Embryonic facial prominence (tissue), 1 donor: ENCODE results near the gene WNT4.

Source experiments
- DNase-seq: peaks from one replicate; pipeline ENCODE4 v3.0.0-alpha.2; 2016; ENCODE audit errors: extremely low spot score

The WNT4 gene

DNA sequence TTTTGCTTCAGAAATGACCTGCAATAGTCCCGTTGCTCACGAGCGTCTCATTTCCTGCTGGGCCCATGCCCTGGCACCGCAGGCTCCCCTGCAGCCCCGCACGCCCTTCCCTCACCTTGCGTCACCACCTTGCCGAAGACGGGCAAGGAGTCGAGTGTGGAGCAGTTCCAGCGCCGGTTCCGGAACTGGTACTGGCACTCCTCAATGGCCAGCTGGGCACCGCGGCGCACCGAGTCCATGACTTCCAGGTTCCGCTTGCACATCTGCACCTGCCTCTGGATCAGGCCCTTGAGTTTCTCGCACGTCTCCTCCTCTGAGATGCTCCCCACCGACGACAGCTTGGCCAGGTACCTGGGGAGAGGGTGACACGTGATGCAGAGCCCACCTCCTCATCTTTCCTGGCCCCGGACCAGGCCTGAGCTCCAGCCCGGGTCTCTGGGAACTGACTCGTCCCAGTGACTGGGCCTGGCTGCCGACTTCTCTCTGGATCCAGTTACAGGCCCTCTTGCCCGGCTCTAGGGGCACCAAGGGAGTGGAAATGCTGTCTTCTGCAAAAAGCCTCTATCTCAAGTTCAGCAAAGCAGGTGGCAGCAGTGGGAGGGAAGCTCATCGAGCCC is 13.3 kb downstream of the WNT4 start:
- DNase-seq = no peak

DNA sequence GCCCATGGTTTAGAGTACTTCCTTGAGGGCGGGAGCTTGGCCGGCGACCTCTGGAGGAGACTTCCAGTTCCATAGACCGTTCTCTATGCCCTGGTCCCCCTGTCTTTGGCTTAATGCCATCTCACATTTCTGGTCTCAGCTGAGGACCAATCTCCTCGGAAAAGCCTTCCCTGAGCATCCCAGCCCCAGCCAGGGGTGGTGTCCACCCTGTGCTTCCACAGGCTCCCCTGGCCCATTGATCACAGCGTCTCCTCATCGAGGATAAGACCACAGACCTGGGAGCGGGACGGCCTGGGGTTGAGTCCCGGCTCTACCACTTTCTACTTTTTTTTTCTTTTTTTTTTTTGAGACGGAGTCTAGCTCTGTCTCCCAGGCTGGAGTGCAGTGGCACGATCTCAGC is 14.5 kb downstream of the WNT4 start:
- no peak for DNase-seq

DNA sequence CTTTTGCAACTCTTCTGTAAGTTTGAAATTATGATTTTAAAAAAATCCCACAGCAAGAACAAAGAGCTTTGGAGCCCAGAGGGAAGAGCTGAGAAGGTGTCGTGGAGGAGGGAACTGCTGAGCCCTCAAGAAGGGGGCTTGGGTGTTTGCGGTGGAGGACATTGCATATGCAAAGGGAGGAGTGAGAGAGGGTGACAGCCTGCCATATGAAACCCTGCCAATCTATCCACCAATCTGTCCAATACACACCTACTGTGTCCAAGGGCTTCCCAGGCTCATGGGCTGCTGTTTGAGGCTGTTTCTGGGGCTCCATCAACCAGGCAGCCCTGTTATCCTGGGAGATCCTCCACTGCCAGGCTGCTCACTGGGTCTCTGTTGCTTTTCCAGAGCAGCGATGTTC is 15.2 kb downstream of the WNT4 start:
- DNase-seq = no peak

DNA sequence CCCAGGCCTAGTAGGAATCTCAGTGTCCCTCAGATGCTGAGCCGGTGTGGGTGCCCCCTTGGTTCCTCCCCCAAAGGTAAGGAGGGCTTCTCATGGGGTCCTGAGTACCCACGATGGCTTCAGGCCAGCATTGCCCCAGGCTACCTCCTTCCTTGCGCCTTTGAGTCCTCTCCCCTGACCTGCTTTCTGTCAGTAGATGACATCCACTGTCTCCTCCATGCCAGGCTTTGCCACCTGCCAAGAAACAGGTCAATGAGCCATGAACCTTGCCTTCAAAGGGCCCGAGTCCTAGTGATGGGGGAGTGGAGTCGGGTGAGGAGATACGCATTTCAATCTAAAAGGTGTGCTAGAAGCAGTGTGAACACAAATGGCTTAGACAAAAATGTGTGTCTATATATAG is 15.6 kb downstream of the WNT4 start:
- DNase-seq = no peak

DNA sequence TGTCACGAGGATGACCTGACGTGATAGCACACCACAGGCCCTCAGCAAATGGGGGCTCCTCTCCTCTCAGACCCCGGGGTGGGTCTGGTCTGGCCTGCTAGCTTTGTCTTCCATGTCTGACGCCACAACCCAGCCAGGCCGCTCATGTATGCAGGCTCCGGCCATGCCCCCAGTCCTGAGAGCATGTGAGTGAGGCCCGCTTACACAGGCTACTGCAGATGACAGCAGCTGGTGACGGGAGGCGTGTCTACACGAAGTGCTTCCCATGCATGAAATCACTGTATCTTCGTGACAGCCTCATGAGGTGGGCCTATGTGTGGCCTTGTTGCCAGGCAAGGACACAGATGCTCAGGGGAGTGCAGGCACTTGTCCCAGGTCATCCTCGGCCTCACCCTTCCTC is 16.4 kb downstream of the WNT4 start:
- no peak for DNase-seq

DNA sequence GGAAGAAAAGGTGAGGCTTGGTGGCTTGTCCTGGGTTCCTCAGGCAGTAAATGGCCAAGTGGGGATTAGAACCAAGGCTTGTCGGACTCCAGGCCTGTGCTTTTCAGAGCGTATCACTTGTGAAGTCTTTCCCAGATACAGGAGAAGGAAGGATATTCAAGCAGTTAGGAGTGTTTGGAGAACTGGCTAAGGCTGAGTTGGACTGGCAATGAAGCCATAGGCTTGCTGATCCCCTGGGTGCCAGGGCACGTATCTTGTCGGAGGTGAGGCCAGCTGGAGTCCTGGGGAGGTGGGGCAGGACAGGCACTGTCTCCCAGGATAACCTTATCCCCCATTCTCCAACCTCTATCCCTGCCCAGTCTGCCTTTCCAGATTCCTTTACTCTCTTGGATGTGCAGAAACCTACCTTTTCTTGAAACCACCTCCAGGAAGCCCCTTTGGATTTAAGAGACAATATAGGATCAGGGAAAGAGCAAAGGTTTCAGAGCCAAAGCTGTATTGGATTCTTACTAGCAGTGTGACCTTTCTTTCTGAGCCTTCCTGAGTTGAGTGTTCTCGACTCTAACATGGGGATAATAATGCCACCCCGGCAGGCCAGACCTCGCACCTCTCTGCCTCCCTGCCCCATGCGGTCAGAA is 18.2 kb downstream of the WNT4 start:
- DNase-seq = no peak

DNA sequence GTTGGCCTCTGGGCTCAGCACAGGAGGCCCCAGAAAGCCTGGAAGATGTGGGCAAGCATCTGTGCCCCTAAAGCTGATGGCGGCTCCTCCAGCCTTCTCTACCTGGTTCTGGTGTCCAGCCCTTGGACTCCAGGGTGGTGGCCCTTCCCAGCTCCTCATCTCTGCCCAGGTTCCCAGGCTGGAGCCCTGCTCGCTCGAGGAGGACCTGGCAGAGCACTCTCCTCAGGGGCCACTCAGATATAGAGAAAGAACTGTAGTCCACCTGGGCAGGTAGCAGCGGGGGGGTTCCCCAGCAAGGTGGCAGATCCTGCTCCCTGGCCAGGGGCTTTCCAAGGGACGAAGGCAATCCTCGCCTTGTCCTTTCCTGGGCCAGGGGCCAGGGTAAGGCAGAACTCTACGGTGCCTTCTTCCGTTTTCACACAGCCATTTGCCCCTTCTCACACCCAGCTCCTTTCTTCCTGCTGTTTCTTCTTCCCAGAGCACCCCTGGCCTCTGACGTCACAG is 18.9 kb downstream of the WNT4 start:
- no peak for DNase-seq

DNA sequence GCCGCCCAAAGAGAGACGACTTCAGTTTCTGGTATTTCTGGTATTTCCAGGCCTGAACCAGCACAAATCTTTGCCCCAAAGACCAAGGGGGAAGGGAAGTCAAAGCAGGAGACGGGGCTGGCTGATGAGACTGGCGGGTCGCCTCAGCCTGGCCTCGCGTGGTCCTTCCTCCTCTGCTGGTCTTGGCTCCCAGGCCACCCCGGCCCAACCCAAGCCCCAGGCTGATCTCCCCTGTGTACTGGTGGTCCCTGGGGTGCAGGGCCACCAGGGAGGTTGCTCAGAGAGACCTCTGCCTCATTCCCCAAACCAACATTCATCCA is 19.9 kb downstream of the WNT4 start:
- DNase-seq = no peak

DNA sequence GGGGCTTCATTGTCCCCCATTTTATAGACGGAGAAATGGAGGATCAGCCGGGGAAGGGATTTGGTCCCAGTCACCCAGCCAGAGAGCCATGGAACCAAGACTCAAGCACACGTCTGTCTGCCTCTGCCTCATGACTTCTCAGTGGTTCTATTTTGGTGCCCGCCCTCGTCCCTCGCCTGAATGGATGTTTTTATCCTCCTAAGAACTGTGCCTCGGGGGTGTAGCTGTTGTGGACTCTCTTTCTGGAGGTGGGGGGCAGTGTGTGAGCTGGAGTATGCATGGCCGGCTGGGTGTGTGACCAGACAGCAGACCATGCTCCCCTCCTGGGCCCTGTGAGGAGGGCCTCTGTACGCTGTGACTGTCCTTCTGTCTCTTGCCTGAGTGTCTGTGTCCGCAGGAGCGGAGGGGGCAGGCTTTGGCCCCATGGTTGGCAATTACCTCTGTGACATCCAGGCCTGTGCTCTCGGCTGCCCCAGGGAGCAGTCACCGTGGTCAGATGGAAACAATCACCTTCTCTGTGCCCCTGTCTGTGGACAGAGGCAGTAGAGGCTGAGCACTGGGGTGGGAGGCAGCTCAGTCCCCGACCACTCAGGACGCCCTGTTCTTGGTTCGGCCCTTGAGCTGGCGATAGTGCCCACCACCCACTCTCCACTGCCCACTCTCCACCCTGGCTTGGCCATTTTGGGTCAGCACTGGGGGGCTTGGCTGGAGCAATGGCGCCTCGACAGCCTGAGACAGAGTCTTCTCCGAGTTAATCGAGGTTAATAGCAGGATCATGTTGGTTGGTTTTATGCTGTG is 20.4 kb downstream of the WNT4 start:
- no peak for DNase-seq

DNA sequence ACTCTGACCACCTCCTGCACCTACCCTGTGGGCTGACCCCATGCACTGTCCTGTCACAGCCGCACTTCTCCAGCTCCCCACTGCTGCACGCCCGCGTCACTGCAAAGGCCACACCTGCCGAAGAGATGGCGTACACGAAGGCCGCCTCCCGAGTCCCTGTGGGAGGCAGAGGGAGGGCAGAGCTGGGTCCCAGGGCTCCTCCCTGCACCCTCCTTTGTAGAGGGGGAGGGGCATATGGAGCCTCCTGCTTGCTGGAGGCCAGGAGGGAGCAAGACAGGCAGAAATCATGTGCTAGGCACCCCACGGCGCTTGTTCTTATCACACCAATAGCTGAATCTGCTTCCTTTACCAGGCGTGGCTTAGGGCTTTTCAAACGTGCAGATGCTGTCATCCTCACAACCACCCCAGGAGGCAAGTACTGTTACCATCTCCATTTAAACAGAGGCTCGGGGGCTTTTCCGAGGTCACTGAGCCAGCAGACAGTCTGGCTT is 21.4 kb downstream of the WNT4 start:
- DNase-seq = no peak

DNA sequence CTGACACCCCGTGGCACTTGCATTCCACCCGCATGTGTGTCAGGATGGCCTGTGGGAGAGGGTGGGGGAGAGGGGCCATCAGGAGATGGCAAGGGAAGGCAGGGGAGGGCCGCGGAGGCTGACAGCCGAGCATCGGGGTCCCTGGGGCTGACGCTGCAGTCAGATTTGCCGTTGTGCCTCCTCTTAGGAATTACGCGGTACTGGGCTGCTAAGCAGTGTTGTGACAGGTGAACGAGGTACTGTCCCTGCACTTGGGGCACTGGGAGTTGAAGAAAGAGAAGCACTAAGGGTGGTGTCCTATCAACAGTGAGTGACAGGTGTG is 22.5 kb downstream of the WNT4 start:
- no peak for DNase-seq

DNA sequence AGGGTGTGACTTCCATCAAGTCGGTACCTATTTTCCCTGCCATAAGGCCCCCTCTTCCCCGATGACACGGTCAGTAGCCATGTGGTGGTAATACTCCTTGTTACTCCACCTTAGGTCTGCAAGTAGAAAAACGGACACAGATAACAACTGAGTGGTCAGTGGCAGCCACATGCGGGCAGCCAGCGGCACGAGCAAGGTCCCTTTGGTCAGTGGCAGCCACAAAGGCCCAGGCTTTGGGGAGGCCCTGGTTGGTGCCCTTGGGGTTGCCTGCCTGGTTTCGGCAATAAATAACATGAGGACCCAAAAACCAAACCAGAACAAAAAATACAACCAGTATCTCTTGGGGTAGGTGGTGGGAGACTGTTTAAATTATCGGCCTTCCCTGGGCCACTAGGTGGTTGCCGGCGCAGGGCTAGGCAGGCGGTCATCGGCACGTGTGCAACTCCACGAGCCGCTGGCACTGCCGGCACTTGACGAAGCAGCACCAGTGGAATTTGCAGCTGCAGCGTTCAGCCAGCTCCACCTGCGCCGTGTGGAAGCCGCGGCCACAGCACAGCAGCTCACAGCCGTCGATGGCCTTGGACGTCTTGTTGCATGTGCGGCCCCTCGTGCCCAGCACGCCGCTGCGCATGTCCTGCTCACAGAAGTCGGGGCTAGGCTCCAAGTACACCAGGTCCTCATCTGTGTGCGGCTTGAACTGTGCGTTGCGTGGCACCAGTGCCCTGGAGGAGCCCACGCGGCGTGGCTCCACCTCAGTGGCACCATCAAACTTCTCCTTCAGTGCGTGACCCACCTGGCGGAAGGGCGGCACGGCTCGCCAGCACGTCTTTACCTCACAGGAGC is 23.1 kb downstream of the WNT4 start:
- DNase-seq = no peak

DNA sequence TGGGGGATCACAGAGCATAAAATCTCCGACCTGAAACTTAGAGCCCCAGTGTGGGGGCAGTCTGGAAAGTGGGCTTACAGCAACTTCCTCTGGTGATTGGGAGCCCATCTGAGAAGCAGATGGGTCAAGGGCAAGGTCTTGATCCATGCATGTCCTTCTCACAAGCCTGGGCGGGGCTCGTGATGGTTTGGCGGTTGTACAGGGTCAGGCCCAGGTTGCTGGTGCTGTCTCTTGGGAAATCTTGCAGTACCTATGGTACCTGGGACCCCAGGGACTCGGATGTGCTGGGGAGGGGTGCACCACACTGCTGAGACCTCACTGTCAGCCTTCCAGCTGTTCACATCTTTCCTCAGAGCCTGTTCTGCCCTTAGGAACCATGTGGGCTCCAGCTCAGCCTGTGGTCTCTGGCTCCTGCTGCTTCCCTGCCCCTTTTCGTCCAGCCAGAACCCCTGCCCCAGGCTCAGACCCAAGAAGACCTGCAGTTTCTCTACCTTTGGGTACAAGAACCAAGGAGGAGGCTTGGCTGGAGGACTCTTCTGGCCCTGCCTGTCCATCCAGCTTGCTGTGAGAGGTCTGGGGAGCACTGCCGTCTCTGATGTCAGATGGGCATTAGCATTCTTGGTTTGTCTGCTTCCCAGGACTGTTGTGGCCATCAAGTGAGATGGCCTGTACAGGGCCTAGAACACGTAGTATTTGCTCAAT is 24.5 kb downstream of the WNT4 start:
- DNase-seq = no peak

DNA sequence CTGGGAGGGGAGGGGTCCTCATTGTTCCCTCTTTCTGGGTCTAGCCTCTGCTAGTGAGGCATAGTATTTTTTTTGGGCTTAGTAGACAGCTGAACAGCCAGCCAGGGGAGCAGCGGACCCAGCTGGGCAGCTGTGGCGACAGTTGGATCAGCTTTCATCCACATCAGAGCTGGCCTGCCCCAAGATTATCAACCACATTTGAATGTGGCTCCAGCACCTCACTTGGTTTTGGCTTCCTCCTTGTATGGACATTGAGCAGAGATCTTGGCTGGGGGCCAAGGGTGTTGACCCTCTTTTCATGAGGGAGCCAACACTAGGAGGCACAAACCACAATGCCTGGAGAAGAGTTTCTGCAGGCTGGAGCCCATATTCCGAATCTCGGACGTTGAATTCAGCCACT is 25.0 kb downstream of the WNT4 start:
- no peak for DNase-seq

DNA sequence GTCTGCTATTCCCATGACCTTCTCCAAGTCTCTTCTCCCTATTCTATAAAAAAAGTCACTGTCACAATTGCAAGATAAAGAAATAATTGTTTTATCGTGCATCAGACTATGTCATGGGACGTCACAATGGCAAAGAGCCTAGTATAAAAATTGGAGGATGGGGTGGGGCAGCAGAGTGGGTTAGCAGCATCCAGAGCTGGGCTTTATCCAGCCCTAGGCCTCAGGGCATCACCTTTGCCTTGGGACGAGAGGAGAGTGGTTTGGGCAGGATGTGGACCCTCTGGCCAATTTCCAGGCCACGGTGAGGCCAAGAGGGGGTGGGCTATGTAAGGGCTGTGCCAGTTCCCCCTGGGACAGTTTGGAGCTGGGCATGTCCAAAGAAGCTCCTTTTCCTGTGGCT is 25.7 kb downstream of the WNT4 start:
- DNase-seq = no peak

DNA sequence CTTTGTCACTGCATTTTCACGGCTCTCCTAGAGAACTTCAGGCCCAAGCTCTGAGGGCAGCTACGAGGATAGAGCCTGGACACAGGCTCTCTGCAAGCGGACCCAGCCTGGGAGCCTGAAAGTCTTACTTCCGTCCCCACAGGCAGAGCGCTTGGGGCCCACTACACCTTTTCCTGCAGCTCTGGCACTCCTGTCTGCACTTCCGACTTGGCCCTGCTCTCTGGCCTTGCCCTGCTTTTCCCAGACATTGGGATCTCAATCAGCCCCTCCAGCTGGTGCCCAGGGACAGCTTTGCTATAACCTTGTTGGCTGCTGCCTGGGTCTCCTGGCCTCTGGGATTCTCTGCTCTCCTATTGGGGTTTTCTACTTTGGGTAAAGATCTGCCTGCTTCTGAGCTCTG is 27.6 kb downstream of the WNT4 start:
- DNase-seq = no peak

DNA sequence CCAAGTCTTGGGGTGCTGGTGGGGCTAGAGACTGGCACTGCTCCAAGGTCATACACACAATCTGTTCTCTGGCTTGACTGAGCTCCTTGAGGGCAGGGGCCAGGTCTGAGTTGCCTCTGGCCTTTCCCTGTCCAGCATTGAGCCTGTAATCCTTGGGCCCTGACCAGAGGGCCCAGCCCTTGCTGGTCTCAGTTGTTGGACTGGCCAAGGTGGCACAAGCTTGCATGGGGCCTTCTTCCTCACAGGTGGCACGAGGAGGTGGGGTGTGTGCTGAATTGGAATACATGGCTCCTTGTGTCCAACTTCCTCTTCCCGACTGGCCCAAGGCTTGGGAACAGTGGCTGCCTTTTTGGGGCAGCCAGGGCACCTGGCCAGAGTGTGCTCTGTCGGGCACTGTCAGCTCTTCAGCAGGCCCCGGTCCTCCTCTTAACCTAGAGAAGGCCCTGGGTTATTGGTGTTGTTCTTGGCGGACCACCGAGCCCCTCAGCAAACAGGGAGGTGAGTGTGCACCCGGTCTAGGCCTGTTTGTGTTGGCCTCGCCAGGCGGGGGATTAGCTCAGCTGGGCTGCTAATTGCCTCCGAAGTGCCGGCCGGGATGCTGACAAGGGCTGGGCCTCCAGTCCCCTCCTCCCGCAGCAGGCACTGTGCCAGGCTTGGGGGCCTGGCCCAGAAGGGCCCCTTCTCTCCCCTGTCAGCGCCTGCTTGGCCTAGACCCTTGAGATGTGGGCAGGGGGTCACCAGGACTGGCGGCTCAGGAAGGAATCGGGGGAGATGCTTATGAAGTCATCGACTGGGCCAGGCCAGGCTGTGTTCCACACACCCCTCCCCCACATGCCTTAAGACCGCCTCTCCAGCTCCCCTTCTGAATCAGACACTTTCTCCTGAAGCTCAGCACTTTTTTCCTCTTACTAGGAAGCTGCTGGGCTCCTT is 28.5 kb downstream of the WNT4 start:
- no peak for DNase-seq

DNA sequence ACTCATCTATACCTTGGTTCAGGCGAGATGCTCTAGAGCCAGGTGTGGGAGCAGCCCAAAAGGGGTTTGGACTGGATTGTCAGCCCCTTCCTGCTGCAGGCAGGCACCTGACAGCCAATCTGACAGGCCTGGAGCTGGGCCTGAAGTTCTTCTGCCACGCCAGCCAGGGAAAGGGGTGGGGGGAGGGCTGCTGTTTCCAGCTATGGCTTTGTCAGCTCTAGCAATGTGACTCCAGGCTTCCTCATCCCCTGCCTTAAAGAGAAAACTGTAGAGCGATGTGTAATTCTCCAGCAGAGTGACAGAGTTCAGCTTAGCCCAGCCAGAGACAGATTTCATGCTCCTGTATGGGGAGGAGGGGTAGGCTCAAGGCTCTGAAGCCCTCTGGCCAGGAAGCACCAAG is 30.3 kb downstream of the WNT4 start:
- DNase-seq = no peak

DNA sequence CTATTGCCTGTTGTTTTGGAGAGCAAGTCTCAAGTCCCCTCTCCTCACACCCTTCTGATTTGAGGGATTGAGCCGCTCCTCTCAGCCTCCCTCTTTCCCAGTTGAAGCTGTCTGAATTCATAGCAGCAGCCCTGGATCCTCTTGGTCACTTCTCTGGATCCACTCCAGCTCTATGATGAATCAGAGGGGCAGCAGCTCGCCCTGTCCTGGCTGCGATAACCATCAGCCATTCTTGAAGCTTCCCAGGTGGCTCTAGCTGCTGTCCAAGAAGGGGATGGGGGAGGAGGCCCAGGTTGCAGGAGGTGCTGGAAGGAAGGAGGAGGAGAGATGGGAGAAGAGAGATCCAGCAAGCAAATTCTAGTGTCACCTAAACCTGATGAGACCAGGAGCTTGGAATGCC is 31.3 kb downstream of the WNT4 start:
- DNase-seq = no peak

DNA sequence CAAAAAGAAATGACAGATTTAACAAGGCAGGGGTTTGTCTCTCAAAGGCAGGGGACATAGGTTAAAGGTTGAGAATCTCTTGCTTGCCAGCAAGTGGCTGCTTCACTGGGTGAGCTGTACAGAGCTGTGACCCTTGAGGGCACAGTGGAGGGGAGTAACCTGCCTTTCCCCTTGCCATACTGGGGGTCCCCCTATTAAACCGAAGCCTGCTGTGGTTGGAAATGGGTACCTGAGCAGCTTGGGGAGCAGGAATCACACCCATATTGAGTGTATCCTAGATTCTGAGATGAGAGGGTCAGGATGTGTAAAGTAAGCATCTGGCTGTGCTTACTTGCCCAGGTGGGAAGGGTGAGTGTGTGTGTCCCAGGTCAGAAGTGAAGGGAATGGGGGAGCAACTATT is 31.8 kb downstream of the WNT4 start:
- no peak for DNase-seq

DNA sequence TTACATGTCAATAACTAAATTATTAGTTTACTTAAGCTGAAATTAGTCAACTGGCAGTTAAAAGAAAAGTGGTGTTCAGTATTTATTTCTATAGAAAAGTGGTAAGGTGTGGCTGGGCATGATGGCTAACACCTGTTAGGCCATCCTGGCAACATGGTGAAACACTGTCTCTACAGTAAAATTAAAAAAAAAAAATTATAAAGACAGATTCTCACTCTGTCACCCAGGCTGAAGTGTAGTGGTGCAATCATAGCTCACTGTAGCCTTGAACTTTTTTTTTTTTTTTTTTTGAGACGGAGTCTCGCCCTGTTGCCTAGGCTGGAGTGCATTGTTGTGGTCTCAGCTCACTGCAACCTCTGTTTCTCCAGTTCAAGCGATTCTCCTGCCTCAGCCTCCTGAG is 32.9 kb downstream of the WNT4 start:
- no peak for DNase-seq
